Central memory CD4-positive, alpha-beta T cell (primary cell): ENCODE results near the gene CACNA1H.
"Not testable (repeated sequence)": the region's sequence is repeated elsewhere in the genome, so short reads cannot be mapped to it uniquely, and the experiment has no call there.

Experiments
- DNase-seq: peaks from one replicate; pipeline ENCODE4 v3.0.0; 2022

Gene CACNA1H

DNA sequence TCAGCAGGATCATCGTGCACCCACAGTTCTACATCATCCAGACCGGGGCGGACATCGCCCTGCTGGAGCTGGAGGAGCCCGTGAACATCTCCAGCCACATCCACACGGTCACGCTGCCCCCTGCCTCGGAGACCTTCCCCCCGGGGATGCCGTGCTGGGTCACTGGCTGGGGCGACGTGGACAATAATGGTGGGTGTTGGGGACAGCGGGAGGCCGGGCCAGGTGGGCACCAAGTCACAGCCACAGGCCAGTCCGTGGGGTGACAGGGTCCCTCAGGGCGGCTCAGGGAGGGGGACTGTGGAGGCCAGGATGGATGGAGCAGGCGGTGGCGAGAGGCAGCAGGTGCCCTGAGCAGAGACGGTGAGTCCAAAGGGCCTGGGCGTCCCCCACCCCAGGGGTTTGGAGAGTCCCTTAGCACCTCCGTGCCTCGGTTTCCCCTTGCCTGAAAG, 104.0 kb downstream of the CACNA1H start:
- DNase-seq, result no peak

DNA sequence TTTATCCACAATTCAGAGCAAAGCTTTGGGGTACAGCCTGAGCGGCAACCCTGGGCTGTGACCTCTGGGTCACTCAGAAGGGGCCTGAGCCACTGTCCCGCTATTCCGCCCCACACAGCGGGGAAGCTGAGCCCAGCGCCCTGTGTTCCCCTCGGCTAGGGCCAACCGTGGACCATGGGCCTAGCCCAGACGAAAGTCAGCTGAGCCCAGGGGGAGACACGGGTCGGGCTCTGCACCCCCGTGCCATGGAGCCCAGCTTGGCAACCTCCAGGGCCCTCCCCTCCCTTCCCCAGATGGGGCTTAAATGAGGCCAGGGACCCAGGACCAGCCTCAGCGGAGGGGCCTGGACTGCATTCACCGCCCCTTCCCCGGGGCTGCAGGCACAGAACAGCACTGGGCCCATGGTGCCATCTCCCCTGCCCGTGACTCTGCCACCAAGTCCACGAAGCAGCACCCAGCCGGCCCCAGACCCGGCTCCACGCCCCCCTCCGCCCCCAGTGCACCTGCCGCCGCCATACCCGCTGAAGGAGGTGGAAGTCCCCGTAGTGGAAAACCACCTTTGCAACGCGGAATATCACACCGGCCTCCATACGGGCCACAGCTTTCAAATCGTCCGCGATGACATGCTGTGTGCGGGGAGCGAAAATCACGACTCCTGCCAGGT, 104.8 kb downstream of the CACNA1H start:
- no peak for DNase-seq

DNA sequence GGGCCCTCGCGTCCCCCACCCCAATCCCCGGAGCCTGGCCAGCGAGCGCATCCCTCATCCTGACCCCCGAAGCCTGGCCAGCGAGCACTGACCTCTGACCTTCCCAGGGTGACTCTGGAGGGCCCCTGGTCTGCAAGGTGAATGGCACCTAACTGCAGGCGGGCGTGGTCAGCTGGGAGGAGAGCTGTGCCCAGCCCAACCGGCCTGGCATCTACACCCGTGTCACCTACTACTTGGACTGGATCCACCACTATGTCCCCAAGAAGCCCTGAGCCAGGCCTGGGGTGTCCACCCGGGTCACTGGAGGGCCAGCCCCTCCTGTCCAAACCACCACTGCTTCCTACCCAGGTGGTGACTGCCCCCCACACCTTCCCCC, 105.3 kb downstream of the CACNA1H start:
- no peak for DNase-seq

DNA sequence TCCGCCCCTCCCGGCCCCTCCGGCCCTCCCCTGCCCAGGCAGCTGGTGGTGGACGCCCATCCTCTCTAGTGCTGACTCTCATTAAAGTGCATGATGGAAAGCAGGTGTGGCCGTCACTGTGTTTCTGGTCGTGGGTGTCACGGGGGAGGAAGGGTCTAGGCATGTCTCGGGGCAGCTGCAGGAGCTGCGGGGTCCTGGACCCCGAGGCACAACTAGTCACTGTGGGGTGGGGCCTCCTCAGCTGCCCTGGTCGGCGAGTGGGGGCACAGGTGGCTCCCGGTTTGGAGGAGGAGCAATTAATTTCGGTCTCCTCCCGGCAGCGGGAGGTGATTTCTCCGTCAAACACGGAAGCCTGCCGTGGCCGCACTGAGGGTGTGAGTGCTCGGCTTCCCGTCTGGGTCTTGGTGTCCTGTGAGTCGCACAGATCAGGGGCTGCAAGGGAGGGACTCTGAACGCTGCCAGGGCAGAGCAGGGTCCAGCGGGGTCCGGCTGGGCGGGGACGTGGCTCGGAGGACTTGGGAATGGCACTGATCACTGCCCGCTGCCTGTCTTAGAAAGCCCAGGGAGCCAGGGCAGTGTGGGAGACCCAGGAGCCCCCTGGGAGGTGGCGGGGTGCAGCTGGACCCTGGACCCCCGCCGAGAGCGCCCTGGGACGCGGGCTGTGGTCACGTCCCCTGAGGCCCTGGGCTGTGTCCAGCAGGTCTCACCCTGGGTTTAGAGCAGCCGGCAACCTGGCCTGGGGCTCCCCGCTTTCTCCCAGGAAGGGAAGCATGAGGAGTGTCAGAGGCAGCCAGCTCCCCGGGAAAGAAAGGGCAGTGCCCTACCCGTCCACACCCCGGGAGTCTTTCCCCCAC, 106.2 kb downstream of the CACNA1H start:
- no peak for DNase-seq

DNA sequence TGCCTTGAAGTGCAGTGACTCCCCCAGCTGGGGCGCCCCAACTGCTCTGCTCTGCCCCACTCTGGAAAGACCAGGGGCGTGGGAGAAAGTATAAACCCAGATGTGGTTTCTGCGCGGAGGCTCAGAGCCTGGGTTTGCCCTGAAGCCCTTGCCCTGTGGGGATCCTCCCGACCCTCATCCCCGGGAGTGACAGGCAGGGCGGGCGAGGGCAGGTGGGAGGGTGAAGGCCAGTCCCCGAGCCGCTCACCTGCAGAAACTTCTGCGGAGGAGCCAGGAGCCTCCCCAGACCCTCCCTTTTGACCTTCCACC, 106.8 kb downstream of the CACNA1H start:
- no peak for DNase-seq

DNA sequence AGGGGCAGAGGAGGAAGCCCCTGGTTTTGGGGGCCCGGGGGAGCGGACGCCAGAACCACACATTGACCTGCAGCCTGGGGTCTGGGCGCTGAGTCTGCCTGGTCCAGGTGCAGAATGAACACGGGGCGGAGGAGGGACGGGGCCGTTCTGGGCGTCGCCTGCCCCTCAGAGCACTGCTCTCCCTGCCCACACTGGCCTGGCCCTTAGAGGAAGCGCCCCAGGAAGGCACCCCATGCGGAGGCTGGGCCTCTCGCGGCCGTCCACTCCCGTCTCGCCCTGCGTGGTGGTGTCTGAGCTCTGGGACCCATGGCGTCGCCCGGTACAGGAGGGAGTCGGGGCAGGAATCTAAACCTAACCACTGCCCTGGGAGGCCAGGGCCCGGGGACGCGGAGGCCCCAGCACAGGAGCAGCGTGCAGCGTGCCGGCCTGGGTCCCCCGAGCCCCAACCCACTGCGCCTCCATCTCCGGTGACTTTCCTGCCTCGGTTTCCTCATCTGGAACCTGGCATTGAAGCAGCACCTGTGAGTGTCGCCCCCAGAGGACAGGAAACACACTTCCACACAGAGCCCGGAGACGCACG, 107.3 kb downstream of the CACNA1H start:
- DNase-seq, result no peak

DNA sequence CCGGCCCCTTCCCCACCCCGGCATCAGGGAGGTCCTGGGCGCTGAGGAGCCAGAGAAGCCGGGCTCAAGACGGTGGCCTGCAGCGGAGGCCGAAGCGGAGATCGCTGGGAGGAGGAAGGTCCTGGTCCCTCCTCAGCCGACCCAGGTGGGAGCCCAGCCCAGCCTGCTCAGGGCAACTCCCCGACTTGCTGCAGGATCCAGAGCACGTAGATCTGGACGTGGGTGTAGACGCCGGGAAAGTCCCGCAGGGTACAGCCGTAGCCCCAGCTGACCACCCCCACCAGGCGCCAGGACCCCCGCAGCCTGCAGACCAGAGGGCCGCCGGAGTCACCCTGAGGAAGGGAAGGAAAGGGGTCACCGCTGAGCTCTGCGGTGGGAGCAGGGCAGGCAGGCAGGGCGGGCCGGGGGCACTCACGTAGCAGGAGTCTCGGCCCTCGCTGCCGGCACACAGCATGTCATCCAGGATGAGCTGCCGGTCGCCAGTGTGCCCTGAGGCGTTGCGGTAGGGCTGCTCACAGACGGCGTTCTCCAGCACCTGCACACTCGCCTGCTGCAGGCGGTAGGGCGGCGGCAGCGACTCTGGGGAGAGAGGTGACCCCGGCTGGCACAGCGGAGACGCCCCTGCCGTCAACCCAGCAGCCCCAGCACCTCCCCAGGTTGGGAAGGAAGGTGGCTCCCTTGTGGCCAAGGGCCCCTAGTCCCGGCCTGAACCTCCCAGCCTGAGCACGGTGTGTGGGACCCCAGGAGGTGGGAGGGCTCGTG, 108.4 kb downstream of the CACNA1H start:
- DNase-seq, result no peak

DNA sequence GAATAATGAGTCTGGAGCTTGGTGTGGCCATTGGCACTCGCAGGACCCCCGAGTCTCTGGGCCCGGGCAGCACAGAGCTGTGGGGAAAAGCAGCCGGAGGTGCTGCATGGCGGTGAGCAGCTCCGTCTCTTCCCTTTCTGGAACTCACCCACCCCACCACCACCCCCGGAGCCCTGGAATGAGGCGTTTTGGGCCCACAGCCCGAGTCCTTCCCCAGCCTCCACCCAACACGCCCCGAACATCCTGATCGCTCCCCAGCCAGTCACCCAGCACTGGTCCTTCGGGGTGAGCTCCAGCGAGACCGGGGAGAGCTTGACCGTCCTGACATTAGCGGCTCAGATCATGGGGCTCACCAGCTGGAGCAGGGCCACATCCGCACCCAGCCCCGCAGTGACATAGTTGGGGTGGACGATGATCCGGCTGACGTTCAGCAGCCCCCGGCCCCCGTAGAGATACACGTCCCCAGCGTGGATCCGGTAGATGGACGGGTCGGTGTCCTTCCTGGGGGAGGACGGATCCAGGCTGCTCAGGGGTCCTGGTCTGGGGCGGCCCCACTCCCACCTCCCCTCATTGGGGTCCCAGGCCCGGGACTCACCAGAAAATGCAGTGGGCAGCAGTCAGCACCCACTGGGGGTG, 109.4 kb downstream of the CACNA1H start:
- no peak for DNase-seq

DNA sequence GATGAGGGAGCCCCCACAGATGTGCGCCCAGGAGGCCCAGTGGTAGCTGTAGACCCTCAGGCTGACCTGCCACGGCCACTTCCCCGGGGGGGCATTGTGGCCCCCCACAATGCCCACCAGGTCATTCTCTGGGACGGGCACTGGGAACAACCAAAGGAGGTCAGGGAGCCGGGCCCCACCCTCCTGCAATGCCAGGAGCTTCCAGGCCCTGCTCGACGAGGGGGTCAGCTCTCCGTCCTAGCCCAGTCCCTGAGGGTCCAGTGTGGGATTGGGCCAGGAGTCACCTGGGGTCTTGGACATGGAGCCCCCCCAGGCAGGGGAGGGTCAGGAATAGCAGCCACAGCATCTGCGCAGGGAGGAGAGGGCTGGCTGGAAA, 109.9 kb downstream of the CACNA1H start:
- no peak for DNase-seq

DNA sequence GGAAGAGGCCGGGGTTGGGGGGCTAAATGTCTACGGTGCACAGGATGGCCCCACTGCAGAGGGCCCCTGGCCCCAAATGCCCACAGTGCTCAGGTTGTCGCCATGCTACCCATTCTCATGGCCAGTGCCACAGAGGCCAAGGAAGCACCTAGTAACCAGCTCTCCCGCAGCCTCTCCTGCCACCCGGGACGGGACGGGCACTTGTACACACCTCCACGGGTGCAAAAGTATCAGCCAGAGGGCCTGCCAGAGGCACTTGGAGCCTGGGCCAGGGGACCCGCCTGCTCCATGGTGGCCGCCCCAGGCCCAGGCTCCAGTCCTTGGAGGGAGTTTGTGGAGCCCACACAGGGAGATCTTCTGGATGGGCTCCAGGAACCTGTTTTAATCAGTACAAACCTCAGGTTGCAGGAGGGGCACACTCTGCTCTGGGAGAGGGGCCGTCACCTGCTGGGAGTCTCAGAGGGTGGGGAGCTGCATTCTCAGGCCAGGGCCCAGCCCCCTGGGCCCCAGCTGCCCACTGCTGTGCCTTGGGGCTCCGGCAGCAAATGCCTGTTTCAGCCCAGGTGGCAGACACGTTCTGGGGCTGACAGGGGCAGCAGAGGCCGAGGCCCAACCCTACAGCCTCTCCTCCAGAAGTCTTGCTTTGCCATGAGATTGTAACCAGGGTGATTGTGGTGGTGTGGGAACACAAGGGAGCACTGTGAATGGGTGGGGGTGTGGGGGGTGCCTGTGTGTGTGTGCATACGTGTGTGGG, 110.9 kb downstream of the CACNA1H start:
- DNase-seq, result no peak

DNA sequence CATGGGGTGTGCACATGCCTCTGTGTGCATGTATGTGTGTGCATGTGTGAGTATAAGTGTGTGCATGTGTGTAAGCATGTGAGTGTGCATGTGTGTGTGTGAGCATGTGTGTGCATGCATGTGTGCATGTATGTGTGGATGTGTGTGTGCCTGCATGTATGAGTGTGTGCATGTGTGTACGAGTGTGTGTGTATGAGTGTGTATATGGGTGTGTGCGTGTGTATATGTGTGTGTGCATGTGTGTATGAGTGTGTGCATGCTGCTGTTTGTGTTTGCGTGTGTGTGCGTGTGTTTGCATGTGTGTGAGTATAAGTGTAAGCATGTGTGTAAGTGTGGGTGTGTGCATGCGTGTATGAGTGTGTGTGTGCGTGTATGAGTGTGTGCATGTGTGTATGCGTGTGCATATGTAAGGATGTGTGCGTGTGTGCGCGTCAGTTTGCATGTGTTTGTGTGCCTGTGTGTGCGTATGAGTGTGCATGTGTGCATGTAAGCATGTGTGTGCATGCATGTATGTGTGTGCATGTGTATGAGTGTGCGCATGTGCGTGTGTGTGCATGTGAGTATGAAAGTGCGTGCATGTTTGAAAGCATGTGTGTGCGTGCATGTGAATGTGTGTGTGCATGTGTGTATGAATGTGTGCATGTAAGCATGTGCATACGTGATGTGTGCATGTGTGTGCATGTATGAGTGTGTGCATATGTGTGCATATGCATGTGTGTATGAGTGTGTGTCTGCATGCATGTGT, 111.6 kb downstream of the CACNA1H start:
- no peak for DNase-seq

DNA sequence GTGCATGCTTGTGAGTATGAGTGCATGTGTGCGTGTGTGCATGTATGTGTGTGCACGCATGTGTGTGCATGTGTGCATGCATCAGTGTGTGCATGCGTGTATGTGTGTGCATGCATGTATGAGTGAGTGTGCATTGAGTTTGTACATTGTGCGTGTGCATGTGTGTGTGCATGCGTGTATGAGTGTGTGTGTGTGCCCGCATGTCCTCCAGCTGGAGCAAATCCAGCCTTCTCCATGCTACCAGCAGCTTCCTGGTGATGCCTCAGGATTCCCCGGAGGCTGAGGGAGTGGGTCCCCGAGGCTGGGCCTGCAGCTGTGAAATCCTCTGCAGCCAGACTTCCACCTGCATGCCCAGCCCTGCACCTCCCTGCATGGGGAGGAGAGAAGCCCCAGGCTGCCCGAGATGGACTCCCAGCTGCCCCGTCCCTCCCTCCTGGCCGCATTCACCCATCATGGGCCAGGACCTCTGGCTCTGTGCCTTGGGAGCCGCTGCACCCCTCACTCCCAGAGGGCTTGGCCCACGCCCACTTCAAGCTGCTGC, 112.3 kb downstream of the CACNA1H start:
- DNase-seq, result no peak

DNA sequence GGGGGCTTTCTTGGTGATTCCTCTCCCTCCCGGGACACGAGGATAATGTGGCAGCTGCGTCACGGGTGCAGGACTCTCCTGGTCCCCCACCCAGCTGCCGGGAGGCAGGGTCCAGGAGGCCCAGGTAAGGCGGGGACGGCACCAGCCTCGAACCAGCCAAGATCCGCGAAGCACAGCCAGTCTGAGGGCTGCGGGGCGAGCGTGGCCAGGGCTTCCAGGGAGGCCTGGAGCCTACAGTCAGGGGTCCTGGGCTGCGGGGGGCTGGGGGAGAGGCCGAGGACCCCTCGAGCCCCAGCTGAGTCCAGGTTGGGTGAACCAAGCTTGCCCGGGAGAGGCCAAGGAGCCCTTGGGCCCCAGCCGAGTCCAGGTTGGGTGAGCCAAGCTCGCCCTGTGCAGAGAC, 112.9 kb downstream of the CACNA1H start:
- no peak for DNase-seq

DNA sequence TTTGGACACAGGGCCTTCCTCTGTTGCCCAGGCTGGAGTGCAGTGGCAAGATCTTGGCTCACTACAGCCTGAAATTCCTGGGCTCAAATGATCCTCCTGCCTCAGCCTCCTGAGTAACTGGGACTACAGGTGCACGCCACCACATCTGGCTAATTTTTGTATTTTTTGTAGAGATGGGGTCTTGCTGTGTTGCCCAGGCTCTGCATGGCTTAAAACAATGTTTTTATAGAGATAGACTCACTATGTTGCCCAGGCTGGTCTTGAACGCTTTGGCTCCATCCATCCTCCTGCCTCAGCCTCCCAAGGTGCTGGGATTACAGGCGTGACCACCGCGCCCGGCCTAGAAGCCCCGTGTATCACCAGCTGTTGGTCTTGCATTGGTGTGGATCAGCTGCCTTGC, 116.5 kb downstream of the CACNA1H start:
- DNase-seq, result not testable (repeated sequence)

DNA sequence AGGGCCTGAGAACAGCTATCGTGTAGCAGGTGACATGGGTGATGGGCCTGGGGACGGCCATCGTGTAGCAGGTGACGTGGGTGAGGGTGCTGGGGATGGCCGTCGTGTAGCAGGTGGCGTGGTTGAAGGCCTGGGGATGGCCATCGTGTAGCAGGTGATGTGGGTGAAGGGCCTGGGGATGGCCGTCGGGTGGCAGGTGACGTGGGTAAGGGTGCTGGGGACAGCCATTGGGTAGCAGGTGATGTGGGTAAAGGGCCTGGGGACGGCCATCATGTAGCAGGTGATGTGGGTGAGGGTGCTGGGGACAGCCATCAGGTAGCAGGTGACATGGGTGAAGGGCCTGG, 118.4 kb downstream of the CACNA1H start:
- no peak for DNase-seq
